ENCODE data around the gene CDKAL1.

The CDKAL1 gene

DNA sequence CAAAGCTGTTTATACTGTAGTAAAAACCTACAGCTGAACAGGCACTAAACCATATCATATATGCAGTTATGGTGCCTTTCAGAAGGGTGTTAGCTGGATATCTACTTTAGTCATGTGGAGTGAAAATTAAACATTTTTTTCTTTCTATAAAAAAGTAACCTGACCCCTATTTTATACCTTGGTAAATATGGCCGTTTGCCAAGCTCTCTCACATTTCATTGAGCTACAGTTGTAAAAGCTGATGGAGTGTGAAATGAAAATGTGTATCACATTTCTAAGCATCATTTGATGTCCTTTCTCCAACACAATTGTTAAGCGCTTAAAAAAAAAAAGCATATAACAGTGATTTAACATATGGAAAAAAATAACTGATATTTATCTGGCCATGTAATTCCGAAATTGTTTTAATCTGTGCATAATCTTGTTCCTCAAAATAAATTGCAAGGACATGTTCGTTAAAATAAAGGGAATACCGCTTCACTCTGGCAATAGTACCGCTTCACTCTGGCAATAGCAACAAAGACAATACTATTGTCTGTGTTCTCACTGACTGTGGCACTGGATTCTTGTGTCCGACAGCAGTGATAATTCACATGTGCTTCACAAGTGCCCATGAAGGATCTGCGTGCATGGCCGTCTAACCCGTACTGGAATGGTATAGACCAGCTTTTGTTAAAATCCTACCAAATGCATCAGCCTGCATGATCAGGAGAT, 667.5 kb downstream of the CDKAL1 start:
- H3K4ac ChIP-seq (ENCODE audit: low read length), result no peak overlapping the region
- WGBS, 2 donors (ENCODE audit: extremely low coverage in 2 of 2, insufficient read length in 2 of 2, insufficient replicate concordance in 1 of 2), result no CpG with 5 or more reads among the region's 10 CpGs
- H2BK120ac ChIP-seq (ENCODE audit: low read depth, low read length), result no peak overlapping the region
- H4K8ac ChIP-seq (ENCODE audit: low read depth, low read length), result no peak overlapping the region
- H2AK5ac ChIP-seq (ENCODE audit: low read depth, low read length), result no peak overlapping the region
- no peak overlapping the region for H3K23ac ChIP-seq (ENCODE audit: low read depth, low read length, poor library complexity)
- H3K14ac ChIP-seq (ENCODE audit: low read length), result no peak overlapping the region
- no peak overlapping the region for H2BK15ac ChIP-seq (ENCODE audit: low read length)
- H3K9me3 ChIP-seq (replicated peaks in 1 of 2; ENCODE audit: control insufficient read depth in 2 of 2, insufficient read depth in 1 of 2, low read depth in 1 of 2, low read length in 2 of 2), result no peaks in the 10 kb centered on the region
- H2BK12ac ChIP-seq (ENCODE audit: low read length), result no peak overlapping the region
- DNase-seq (ENCODE audit: low spot score), result no peak
- H3K36me3 ChIP-seq (replicated peaks in 1 of 2; ENCODE audit: control insufficient read depth in 2 of 2, insufficient read depth in 2 of 2, low read length in 2 of 2), result no peaks in the 10 kb centered on the region
- no peak overlapping the region for H3K9ac ChIP-seq (ENCODE audit: low read depth, low read length, poor library complexity)
- no peak overlapping the region for H3K4me2 ChIP-seq (ENCODE audit: insufficient read depth, low read length, poor library complexity, severe bottlenecking)
- H3K18ac ChIP-seq (ENCODE audit: low read length), result no peak overlapping the region
- H3K27ac ChIP-seq (replicated peaks; ENCODE audit: low read length), result no peak overlapping the region
- peaks cover 18 to 22% of the 10 kb centered on the region in 2 donors for H3K4me1 ChIP-seq (ENCODE audit: control insufficient read depth in 2 of 2, insufficient read depth in 1 of 2, low read depth in 1 of 2, low read length in 2 of 2)
- no peaks in the 10 kb centered on the region for H3K27me3 ChIP-seq (ENCODE audit: control insufficient read depth in 3 of 3, insufficient read depth in 3 of 3, low read depth in 1 of 3, low read length in 3 of 3)
- no peak overlapping the region for H4K91ac ChIP-seq (ENCODE audit: low read depth, low read length, poor library complexity)
- H2BK5ac ChIP-seq (ENCODE audit: low read length), result no peak overlapping the region
- H2AFZ ChIP-seq (ENCODE audit: low read length), result no peak overlapping the region
- no peak overlapping the region for H3K4me3 ChIP-seq (ENCODE audit: low read length in 2 of 2)
- H3K79me1 ChIP-seq (ENCODE audit: low read depth, low read length), result no peaks in the 10 kb centered on the region

- Histone ChIP-seq H3K4me3 (ENCODE audit: low read length in 2 of 2) (no peak overlapping the region), H3K9me3 (replicated peaks in 1 of 2; ENCODE audit: control insufficient read depth in 2 of 2, insufficient read depth in 1 of 2, low read depth in 1 of 2, low read length in 2 of 2) (no peaks in the 10 kb centered on the region), H2BK15ac (ENCODE audit: low read length) (no peak overlapping the region), H2BK5ac (ENCODE audit: low read length) (no peak overlapping the region), H3K4ac (ENCODE audit: low read length) (no peak overlapping the region), H3K27me3 (ENCODE audit: control insufficient read depth in 3 of 3, insufficient read depth in 3 of 3, low read depth in 1 of 3, low read length in 3 of 3) (no peaks in the 10 kb centered on the region), H3K4me2 (ENCODE audit: insufficient read depth, low read length, poor library complexity, severe bottlenecking) (no peak overlapping the region), H3K4me1 (ENCODE audit: control insufficient read depth in 2 of 2, insufficient read depth in 1 of 2, low read depth in 1 of 2, low read length in 2 of 2) (peaks cover 18 to 22% of the 10 kb centered on the region in 2 donors), H2BK120ac (ENCODE audit: low read depth, low read length) (no peak overlapping the region), H3K14ac (ENCODE audit: low read length) (no peak overlapping the region), H3K36me3 (replicated peaks in 1 of 2; ENCODE audit: control insufficient read depth in 2 of 2, insufficient read depth in 2 of 2, low read length in 2 of 2) (no peaks in the 10 kb centered on the region), H3K23ac (ENCODE audit: low read depth, low read length, poor library complexity) (no peak overlapping the region), H4K8ac (ENCODE audit: low read depth, low read length) (no peak overlapping the region), H2AK5ac (ENCODE audit: low read depth, low read length) (no peak overlapping the region), H2AFZ (ENCODE audit: low read length) (no peak overlapping the region), H4K91ac (ENCODE audit: low read depth, low read length, poor library complexity) (no peak overlapping the region), H3K79me1 (ENCODE audit: low read depth, low read length) (no peaks in the 10 kb centered on the region), H3K9ac (ENCODE audit: low read depth, low read length, poor library complexity) (no peak overlapping the region), H2BK12ac (ENCODE audit: low read length) (no peak overlapping the region), H3K27ac (replicated peaks; ENCODE audit: low read length) (no peak overlapping the region), H3K18ac (ENCODE audit: low read length) (no peak overlapping the region)
- WGBS, 2 donors (ENCODE audit: extremely low coverage in 2 of 2, insufficient read length in 2 of 2, insufficient replicate concordance in 1 of 2), result no CpG with 5 or more reads among the region's 3 CpGs
- DNase-seq (ENCODE audit: low spot score), result no peak
Measured at GRCh38 chr6:21202521-21202920, 668.3 kb downstream of the CDKAL1 start.

- H3K79me1 ChIP-seq (ENCODE audit: low read depth, low read length), result no peaks in the 10 kb centered on the region
- H3K9me3 ChIP-seq (replicated peaks in 1 of 2; ENCODE audit: control insufficient read depth in 2 of 2, insufficient read depth in 1 of 2, low read depth in 1 of 2, low read length in 2 of 2), result no peaks in the 10 kb centered on the region
- no CpG with 5 or more reads among the region's 3 CpGs for WGBS, 2 donors (ENCODE audit: extremely low coverage in 2 of 2, insufficient read length in 2 of 2, insufficient replicate concordance in 1 of 2)
- no peak overlapping the region for H3K14ac ChIP-seq (ENCODE audit: low read length)
- H4K91ac ChIP-seq (ENCODE audit: low read depth, low read length, poor library complexity), result no peak overlapping the region
- peaks cover 8 to 11% of the 10 kb centered on the region in 2 donors for H3K4me1 ChIP-seq (ENCODE audit: control insufficient read depth in 2 of 2, insufficient read depth in 1 of 2, low read depth in 1 of 2, low read length in 2 of 2)
- H3K4me3 ChIP-seq (ENCODE audit: low read length in 2 of 2), result no peak overlapping the region
- no peak for DNase-seq (ENCODE audit: low spot score)
- no peak overlapping the region for H2BK120ac ChIP-seq (ENCODE audit: low read depth, low read length)
- no peaks in the 10 kb centered on the region for H3K27me3 ChIP-seq (ENCODE audit: control insufficient read depth in 3 of 3, insufficient read depth in 3 of 3, low read depth in 1 of 3, low read length in 3 of 3)
- H2BK5ac ChIP-seq (ENCODE audit: low read length), result no peak overlapping the region
- no peak overlapping the region for H2AK5ac ChIP-seq (ENCODE audit: low read depth, low read length)
- H3K4ac ChIP-seq (ENCODE audit: low read length), result no peak overlapping the region
- no peak overlapping the region for H3K18ac ChIP-seq (ENCODE audit: low read length)
- H3K36me3 ChIP-seq (replicated peaks in 1 of 2; ENCODE audit: control insufficient read depth in 2 of 2, insufficient read depth in 2 of 2, low read length in 2 of 2), result no peaks in the 10 kb centered on the region
- H2AFZ ChIP-seq (ENCODE audit: low read length), result no peak overlapping the region
- H3K23ac ChIP-seq (ENCODE audit: low read depth, low read length, poor library complexity), result no peak overlapping the region
- no peak overlapping the region for H2BK15ac ChIP-seq (ENCODE audit: low read length)
- H3K4me2 ChIP-seq (ENCODE audit: insufficient read depth, low read length, poor library complexity, severe bottlenecking), result no peak overlapping the region
- no peak overlapping the region for H4K8ac ChIP-seq (ENCODE audit: low read depth, low read length)
- no peak overlapping the region for H3K9ac ChIP-seq (ENCODE audit: low read depth, low read length, poor library complexity)
- no peak overlapping the region for H3K27ac ChIP-seq (replicated peaks; ENCODE audit: low read length)
- no peak overlapping the region for H2BK12ac ChIP-seq (ENCODE audit: low read length)
Measured at GRCh38 chr6:21204951-21205350, 670.7 kb downstream of the CDKAL1 start.

- Histone ChIP-seq H3K36me3 (replicated peaks in 1 of 2; ENCODE audit: control insufficient read depth in 2 of 2, insufficient read depth in 2 of 2, low read length in 2 of 2) (no peaks in the 10 kb centered on the region), H3K4me3 (ENCODE audit: low read length in 2 of 2) (no peak overlapping the region), H2BK12ac (ENCODE audit: low read length) (no peak overlapping the region), H3K4me1 (ENCODE audit: control insufficient read depth in 2 of 2, insufficient read depth in 1 of 2, low read depth in 1 of 2, low read length in 2 of 2) (peaks cover 0 to 4% of the 10 kb centered on the region in 2 donors), H3K4me2 (ENCODE audit: insufficient read depth, low read length, poor library complexity, severe bottlenecking) (no peak overlapping the region), H3K79me1 (ENCODE audit: low read depth, low read length) (no peaks in the 10 kb centered on the region), H2AK5ac (ENCODE audit: low read depth, low read length) (no peak overlapping the region), H2BK15ac (ENCODE audit: low read length) (no peak overlapping the region), H3K23ac (ENCODE audit: low read depth, low read length, poor library complexity) (no peak overlapping the region), H4K8ac (ENCODE audit: low read depth, low read length) (no peak overlapping the region), H3K9me3 (replicated peaks in 1 of 2; ENCODE audit: control insufficient read depth in 2 of 2, insufficient read depth in 1 of 2, low read depth in 1 of 2, low read length in 2 of 2) (peaks cover 1 to 6% of the 10 kb centered on the region in 2 donors), H2AFZ (ENCODE audit: low read length) (no peak overlapping the region), H3K27me3 (ENCODE audit: control insufficient read depth in 3 of 3, insufficient read depth in 3 of 3, low read depth in 1 of 3, low read length in 3 of 3) (no peaks in the 10 kb centered on the region), H3K4ac (ENCODE audit: low read length) (no peak overlapping the region), H2BK5ac (ENCODE audit: low read length) (no peak overlapping the region), H4K91ac (ENCODE audit: low read depth, low read length, poor library complexity) (no peak overlapping the region), H3K18ac (ENCODE audit: low read length) (no peak overlapping the region), H3K14ac (ENCODE audit: low read length) (no peak overlapping the region), H3K27ac (replicated peaks; ENCODE audit: low read length) (no peak overlapping the region), H2BK120ac (ENCODE audit: low read depth, low read length) (no peak overlapping the region), H3K9ac (ENCODE audit: low read depth, low read length, poor library complexity) (no peak overlapping the region)
- no peak for DNase-seq (ENCODE audit: low spot score)
- no CpG with 5 or more reads among the region's 9 CpGs for WGBS, 2 donors (ENCODE audit: extremely low coverage in 2 of 2, insufficient read length in 2 of 2, insufficient replicate concordance in 1 of 2)
Measured at GRCh38 chr6:21208081-21208795, 674.0 kb downstream of the CDKAL1 start.

All from neuronal stem cell (in vitro differentiated cells).